Measurements from ENCODE around the gene TRPM2.

The TRPM2 gene

GRCh38 chr21:44353191-44353970 lies at the start of gene TRPM2:
Gene TRPM2, plus strand, starts transcription at chr21:44353621. Its CDS starts 80 bp downstream, at chr21:44353701.
- DNase-seq: peak; percentile 82

- DNase-seq: no peak
Measured at GRCh38 chr21:44304011-44304616, 49.3 kb upstream of the TRPM2 start.

GRCh38 chr21:44304877-44305293 lies 48.5 kb upstream of the TRPM2 start:
- no peak for DNase-seq

- no peak for DNase-seq
Measured at GRCh38 chr21:44305691-44306090, 47.7 kb upstream of the TRPM2 start.

- DNase-seq: no peak
Measured at GRCh38 chr21:44306936-44307704, 46.3 kb upstream of the TRPM2 start.

GRCh38 chr21:44310628-44311507 lies 42.6 kb upstream of the TRPM2 start:
- DNase-seq: no peak

GRCh38 chr21:44312089-44312488 lies 41.3 kb upstream of the TRPM2 start:
- no peak for DNase-seq

GRCh38 chr21:44312716-44313115 lies 40.7 kb upstream of the TRPM2 start:
- DNase-seq: no peak

- DNase-seq: no peak
Measured at GRCh38 chr21:44313451-44313850, 40.0 kb upstream of the TRPM2 start.

GRCh38 chr21:44314128-44314527 lies 39.3 kb upstream of the TRPM2 start:
- no peak for DNase-seq

GRCh38 chr21:44314561-44314960 lies 38.9 kb upstream of the TRPM2 start:
- DNase-seq: no peak

- no peak for DNase-seq
Measured at GRCh38 chr21:44315691-44316203, 37.7 kb upstream of the TRPM2 start.

GRCh38 chr21:44316277-44316900 lies 37.0 kb upstream of the TRPM2 start:
- DNase-seq: no peak

- DNase-seq: no peak
Measured at GRCh38 chr21:44317241-44317782, 36.1 kb upstream of the TRPM2 start.

- no peak for DNase-seq
Measured at GRCh38 chr21:44317871-44318270, 35.5 kb upstream of the TRPM2 start.

- DNase-seq: no peak
Measured at GRCh38 chr21:44318489-44319285, 34.7 kb upstream of the TRPM2 start.

GRCh38 chr21:44319407-44320065 lies 33.9 kb upstream of the TRPM2 start:
- no peak for DNase-seq

GRCh38 chr21:44320847-44321246 lies 32.6 kb upstream of the TRPM2 start:
- no peak for DNase-seq

GRCh38 chr21:44321846-44322450 lies 31.5 kb upstream of the TRPM2 start:
- DNase-seq: no peak
